GM10248 (cell line): ENCODE measurements around the gene ERC2.
A peak's percentile ranks its signal among the peaks of the same experiment; 100 is the strongest.

Experiments
- CTCF ChIA-PET: fragments of 300-600 bp; sonication (Branson Sonifier 250); formaldehyde crosslinking; extraction: SDS; loops from one replicate; lab custom pipeline; 2021; ENCODE audit warnings: antibody characterized with exemption; lab: Yijun Ruan, JAX
- POLR2A ChIA-PET: fragments of 350-650 bp; sonication (Branson Sonifier 250); formaldehyde crosslinking; extraction: SDS; loops from one replicate; lab custom pipeline; 2020; ENCODE audit warnings: antibody characterized with exemption; lab: Yijun Ruan, JAX
- DNase-seq: peaks from one replicate; pipeline ENCODE4 v3.0.0; 2012; ENCODE audit errors: extremely low spot score
- CTCF ChIP-seq: IDR thresholded peaks from 2 replicates; pipeline ENCODE4 v1.5.1; 2012; ENCODE audit warnings: mild to moderate bottlenecking, low read depth; ENCODE audit errors: extremely low read depth, missing control alignments, control extremely low read depth

Gene ERC2

GRCh38 chr3:55749036-55749435 lies 719.2 kb downstream of the ERC2 start:
- ChIA-PET CTCF (interaction anchor here (1.5 kb wide), 1 partner anchor 14 kb away, joined by 3 read pairs; no protein-coding TSS in a partner anchor), POLR2A (no interaction called here)
- DNase-seq, result no peak
- TF ChIP-seq CTCF, result no peak

- ChIA-PET POLR2A (no interaction called here), CTCF (interaction anchor here (1.0 to 3.5 kb wide), 10 partner anchors 9 to 276 kb away, joined by 3 to 28 read pairs (median 4); partner anchors contain the start of gene WNT5A)
- peak; percentile 38 for TF ChIP-seq CTCF
- DNase-seq, result peak; percentile 18
Measured at GRCh38 chr3:55746808-55747413, 721.4 kb downstream of the ERC2 start.

GRCh38 chr3:55742832-55743136 lies 725.5 kb downstream of the ERC2 start:
- POLR2A ChIA-PET, result no interaction called here

GRCh38 chr3:55742022-55742831 lies 726.0 kb downstream of the ERC2 start:
- ChIA-PET POLR2A (no interaction called here), CTCF (interaction anchor here (1.0 to 1.4 kb wide), 2 partner anchors 20 to 24 kb away, joined by 3 read pairs; no protein-coding TSS in a partner anchor)
- TF ChIP-seq CTCF, result no peak
- DNase-seq, result no peak

More at GRCh38 chr3:55742832-55743136, 725.5 kb downstream of the ERC2 start:
- TF ChIP-seq CTCF, result no peak
- no peak for DNase-seq
- CTCF ChIA-PET, result interaction anchor here (1.0 to 1.4 kb wide), 2 partner anchors 21 to 23 kb away, joined by 3 read pairs; no protein-coding TSS in a partner anchor

GRCh38 chr3:55737186-55737585 lies 731.1 kb downstream of the ERC2 start:
- TF ChIP-seq CTCF, result no peak
- ChIA-PET CTCF (interaction anchor here (1.2 kb wide), 1 partner anchor 9 kb away, joined by 4 read pairs; no protein-coding TSS in a partner anchor), POLR2A (no interaction called here)
- no peak for DNase-seq

GRCh38 chr3:55735976-55736375 lies 732.3 kb downstream of the ERC2 start:
- no peak for DNase-seq
- ChIA-PET CTCF (interaction anchor here (1.3 to 1.6 kb wide), 2 partner anchors 13 to 15 kb away, joined by 3 read pairs; no protein-coding TSS in a partner anchor), POLR2A (no interaction called here)
- TF ChIP-seq CTCF, result no peak
